Choroid plexus epithelial cell (primary cell): ENCODE data around the gene IL22RA2.
"Not testable (repeated sequence)": the region's sequence is repeated elsewhere in the genome, so short reads cannot be mapped to it uniquely, and the experiment has no call there.

ENCODE experiments used
- DNase-seq: peaks from one replicate; pipeline ENCODE4 v3.0.0-alpha.2; 2010; ENCODE audit warnings: low read depth
- H3K4me3 ChIP-seq: 2 replicates; pipeline ENCODE4 v1.5.1; 2011; ENCODE audit warnings: low read depth, mild to moderate bottlenecking, control low read depth, low read length, moderate library complexity
- CTCF ChIP-seq: conservative IDR thresholded peaks from 2 replicates; pipeline ENCODE4 v1.5.1; 2011; ENCODE audit warnings: low read depth, mild to moderate bottlenecking, control low read depth, inconsistent platforms, low read length, moderate library complexity

The IL22RA2 gene

GRCh38 chr6:137210903-137211302 is 37.5 kb upstream of the IL22RA2 start:
- TF ChIP-seq CTCF, result no peak
- no peak overlapping the region for H3K4me3 ChIP-seq
- DNase-seq, result peak; percentile 70

GRCh38 chr6:137208279-137208678 is 34.8 kb upstream of the IL22RA2 start:
- no peak overlapping the region for H3K4me3 ChIP-seq
- DNase-seq, result no peak
- TF ChIP-seq CTCF, result no peak

GRCh38 chr6:137207457-137207856 is 34.0 kb upstream of the IL22RA2 start:
- not testable (repeated sequence) for H3K4me3 ChIP-seq, DNase-seq

- no peak for TF ChIP-seq CTCF
- no peak overlapping the region for H3K4me3 ChIP-seq
- no peak for DNase-seq
Observed at GRCh38 chr6:137206577-137206976, 33.1 kb upstream of the IL22RA2 start.

GRCh38 chr6:137203256-137203655 is 29.8 kb upstream of the IL22RA2 start:
- no peak for TF ChIP-seq CTCF
- H3K4me3 ChIP-seq, result no peak overlapping the region
- no peak for DNase-seq

- DNase-seq, result no peak
- no peak overlapping the region for H3K4me3 ChIP-seq
- TF ChIP-seq CTCF, result peak; percentile 57
Observed at GRCh38 chr6:137202078-137202477, 28.6 kb upstream of the IL22RA2 start.

GRCh38 chr6:137201006-137201405 is 27.6 kb upstream of the IL22RA2 start:
- DNase-seq, result no peak
- TF ChIP-seq CTCF, result no peak
- no peak overlapping the region for H3K4me3 ChIP-seq

- no peak for TF ChIP-seq CTCF
- no peak overlapping the region for H3K4me3 ChIP-seq
- DNase-seq, result no peak
Observed at GRCh38 chr6:137200288-137200687, 26.8 kb upstream of the IL22RA2 start.
